Measurements from ENCODE around the gene SRMS. TPM values are rescaled to one million over a fixed set of nuclear protein-coding genes. Genes with fewer than 3 reads are reported as not detected.

The SRMS gene
- total and polyA plus RNA-seq, 4 donors, result not detected

- H3K36me3 ChIP-seq (ENCODE audit: control insufficient read depth in 4 of 4, insufficient read depth in 3 of 4, low read depth in 1 of 4, low read length in 3 of 4), result no peaks in the 10 kb centered on the region
- no peaks in the 10 kb centered on the region for H3K9me3 ChIP-seq (ENCODE audit: control insufficient read depth in 4 of 4, low read length in 3 of 4)
- no peak overlapping the region for H3K9ac ChIP-seq (ENCODE audit: low read depth in 1 of 2, low read length in 2 of 2)
- whole genome bisulfite sequencing, result 87% methylated on average over 36 of the region's 36 CpGs
- peaks cover 0 to 9% (median 6%) of the 10 kb centered on the region in 4 donors for H3K4me1 ChIP-seq (ENCODE audit: control insufficient read depth in 4 of 4, insufficient read depth in 4 of 4, low read length in 3 of 4)
- H3K4me3 ChIP-seq (ENCODE audit: low read depth in 1 of 3, low read length in 3 of 3), result no peak overlapping the region
- H3K27ac ChIP-seq (ENCODE audit: low read depth in 1 of 2, low read length in 2 of 2), result no peak overlapping the region
- no peaks in the 10 kb centered on the region for H3K27me3 ChIP-seq (ENCODE audit: control insufficient read depth in 4 of 4, insufficient read depth in 4 of 4, low read length in 3 of 4)
- no peak for TF ChIP-seq FOXA1 (IDR thresholded peaks at IDR 0.05)
- TF ChIP-seq RXRA (IDR thresholded peaks at IDR 0.05), result no peak
- TF ChIP-seq MAX (IDR thresholded peaks at IDR 0.05), result no peak
- TF ChIP-seq REST (IDR thresholded peaks at IDR 0.05), result no peak
- DNase-seq (ENCODE audit: low spot score), result no peak
These were observed 5.5 kb downstream of the SRMS start for GRCh38 chr20:63542031-63542559.

GRCh38 chr20:63541371-63541770 lies 6.2 kb downstream of the SRMS start:
- Histone ChIP-seq H3K27ac (ENCODE audit: low read depth in 1 of 2, low read length in 2 of 2) (no peak overlapping the region), H3K4me3 (ENCODE audit: low read depth in 1 of 3, low read length in 3 of 3) (no peak overlapping the region), H3K36me3 (ENCODE audit: control insufficient read depth in 4 of 4, insufficient read depth in 3 of 4, low read depth in 1 of 4, low read length in 3 of 4) (no peaks in the 10 kb centered on the region), H3K27me3 (ENCODE audit: control insufficient read depth in 4 of 4, insufficient read depth in 4 of 4, low read length in 3 of 4) (no peaks in the 10 kb centered on the region), H3K4me1 (ENCODE audit: control insufficient read depth in 4 of 4, insufficient read depth in 4 of 4, low read length in 3 of 4) (peaks cover 5 to 14% (median 11%) of the 10 kb centered on the region in 4 donors), H3K9ac (ENCODE audit: low read depth in 1 of 2, low read length in 2 of 2) (no peak overlapping the region), H3K9me3 (ENCODE audit: control insufficient read depth in 4 of 4, low read length in 3 of 4) (no peaks in the 10 kb centered on the region)
- DNase-seq (ENCODE audit: low spot score), result no peak
- no peak for TF ChIP-seq RXRA (IDR thresholded peaks at IDR 0.05)
- TF ChIP-seq SP1 (IDR thresholded peaks at IDR 0.05), result no peak
- TF ChIP-seq EGR1 (IDR thresholded peaks at IDR 0.05; ENCODE audit: low read depth in 2 of 2), result no peak
- TF ChIP-seq HNF4A (conservative IDR thresholded peaks at IDR 0.05), result no peak
- no peak for TF ChIP-seq TAF1 (conservative IDR thresholded peaks at IDR 0.05)
- no peak for TF ChIP-seq ATF3 (IDR thresholded peaks at IDR 0.05)
- TF ChIP-seq ZBTB33 (IDR thresholded peaks at IDR 0.05), result no peak
- no peak for TF ChIP-seq RAD21 (IDR thresholded peaks at IDR 0.05)
- 93% methylated on average over 28 of the region's 28 CpGs for WGBS

Data from liver (tissue), 9 donors.